A549 treated with RU486 at 1 μM for 4 hours (cell line): ENCODE results near the gene CYP2C19. TPM values are rescaled to one million over a fixed set of nuclear protein-coding genes. Genes with fewer than 3 reads are reported as not detected.

Experiments used
- total RNA-seq: library from RNA; stranded (reverse); fragments of 200-300 nt; extraction: Qiagen RNA extraction; gene quantifications from 5 replicates; pipeline ENCODE4 v1.2.3, GENCODE V29; 2022; ENCODE audit warnings: low read depth

Gene CYP2C19
- not detected in 5 replicates for total RNA-seq

DNA sequence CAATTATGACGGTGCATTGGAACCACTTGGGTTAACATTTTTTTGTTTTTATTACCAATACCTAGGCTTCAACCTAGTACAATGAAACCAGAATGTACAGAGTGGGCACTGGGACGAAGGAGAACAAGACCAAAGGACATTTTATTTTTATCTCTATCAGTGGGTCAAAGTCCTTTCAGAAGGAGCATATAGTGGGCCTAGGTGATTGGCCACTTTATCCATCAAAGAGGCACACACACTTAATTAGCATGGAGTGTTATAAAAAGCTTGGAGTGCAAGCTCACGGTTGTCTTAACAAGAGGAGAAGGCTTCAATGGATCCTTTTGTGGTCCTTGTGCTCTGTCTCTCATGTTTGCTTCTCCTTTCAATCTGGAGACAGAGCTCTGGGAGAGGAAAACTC is at the start of gene CYP2C19:
Gene CYP2C19, plus strand, starts transcription at position 289 of the 400 bp plus-strand sequence. Its CDS starts 25 bp downstream, at position 314.

Other genes starting within 250 kb of the CYP2C19 start
- gene HELLS, start 216.9 kb upstream of the CYP2C19 start, total RNA-seq, result 20.9 to 32.7 TPM (median 30.0 TPM) in 5 replicates
- gene CYP2C18, start 79.0 kb upstream of the CYP2C19 start, total RNA-seq, result 0.07 to 0.17 TPM (median 0.16 TPM) in 3 of 5 replicates, not detected in the others
- gene CYP2C9, start 176.0 kb downstream of the CYP2C19 start, total RNA-seq, result 0.08 TPM in 1 of 5 replicates, not detected in the others